Vagina (tissue), 2 donors: ENCODE measurements around the gene TRIM5. TPM values are rescaled to one million over a fixed set of nuclear protein-coding genes. Genes with fewer than 3 reads are reported as not detected.
A peak's percentile ranks its signal among the peaks of the same experiment; 100 is the strongest.

Experiments
- DNase-seq, 2 donors: peaks; one replicate each; pipeline ENCODE4 v3.0.0-alpha.2; 2017; ENCODE audit errors: extremely low spot score in 2 of 2
- H3K27ac ChIP-seq: fragments of 200-600 bp; sonication (generic); one replicate; pipeline ENCODE4 v1.5.1; 2019
- H3K27me3 ChIP-seq: fragments of 200-600 bp; sonication (generic); one replicate; pipeline ENCODE4 v1.5.1; 2019
- H3K36me3 ChIP-seq, 2 donors: fragments of 200-600 bp; sonication (generic); one replicate each; pipeline ENCODE4 v1.5.1; 2017 to 2019
- H3K4me1 ChIP-seq: fragments of 200-600 bp; sonication (generic); one replicate; pipeline ENCODE4 v1.5.1; 2019
- H3K4me3 ChIP-seq, 2 donors: fragments of 200-600 bp; sonication (generic); 1 replicate in 1 of 2; 2 replicates in 1 of 2; pipeline ENCODE4 v1.5.1; 2016 to 2019
- H3K9me3 ChIP-seq: fragments of 200-600 bp; sonication (generic); one replicate; pipeline ENCODE4 v1.5.1; 2019
- CTCF ChIP-seq, 3 experiments: fragments of 450-650 bp in 2 of 3; fragments of 200-600 bp in 1 of 3; sonication (generic) in 1 of 3; IDR thresholded peaks; one replicate each; pipeline ENCODE4 v1.5.1; 2017 to 2019; ENCODE audit warnings: antibody characterized with exemption in 3 of 3, mild to moderate bottlenecking in 2 of 3, moderate library complexity in 2 of 3
- POLR2A ChIP-seq, 2 donors: fragments of 450-650 bp; IDR thresholded peaks; one replicate each; pipeline ENCODE4 v1.6.1; 2017; ENCODE audit warnings: antibody characterized with exemption in 2 of 2, mild to moderate bottlenecking in 2 of 2, moderate library complexity in 2 of 2
- POLR2AphosphoS5 ChIP-seq, 2 donors: sonication (generic); formaldehyde crosslinking; IDR thresholded peaks; one replicate each; pipeline ENCODE4 v1.9.0; 2017; ENCODE audit warnings: antibody characterized with exemption in 2 of 2, mild to moderate bottlenecking in 2 of 2, low read depth in 1 of 2; ENCODE audit not compliant: insufficient read depth in 1 of 2
- intact Hi-C: fragments of 100-400 bp; cut with DNase I; formaldehyde crosslinking; loops from one replicate; pipeline ENCODE4 v1.15.1; 2023
- total RNA-seq: library from RNA; depleted of rRNA; stranded (reverse); fragments of >200 nt; gene quantifications from one replicate; pipeline ENCODE4 v1.2.3, GENCODE V29; 2016

The TRIM5 gene
- total RNA-seq, 1 donor from 2014 or later: 20.4 TPM

GRCh38 chr11:5631417-5631816 lies 53.5 kb downstream of the TRIM5 start:
- H3K36me3 ChIP-seq: peaks cover 0 to 25% of the 10 kb centered on the region in 2 donors
- no peaks in the 10 kb centered on the region for H3K27me3 ChIP-seq
- H3K27ac ChIP-seq: no peak overlapping the region
- TF ChIP-seq POLR2AphosphoS5 (IDR thresholded peaks at IDR 0.05; ENCODE audit: insufficient read depth in 1 of 2, low read depth in 1 of 2): no peak
- TF ChIP-seq POLR2A (IDR thresholded peaks at IDR 0.05): no peak
- TF ChIP-seq CTCF (IDR thresholded peaks at IDR 0.05): no peak
- no peak overlapping the region for H3K4me3 ChIP-seq
- H3K9me3 ChIP-seq: no peaks in the 10 kb centered on the region
- intact Hi-C loops: no loop called here
- H3K4me1 ChIP-seq: peaks cover under 1% of the 10 kb centered on the region
- DNase-seq: no peak

- DNase-seq: no peak
- H3K4me3 ChIP-seq: no peak overlapping the region
Measured at GRCh38 chr11:5626196-5626595, 58.7 kb downstream of the TRIM5 start.

GRCh38 chr11:5625281-5625680 lies 59.6 kb downstream of the TRIM5 start:
- H3K9me3 ChIP-seq: no peaks in the 10 kb centered on the region

More at GRCh38 chr11:5626196-5626595, 58.7 kb downstream of the TRIM5 start:
- no peaks in the 10 kb centered on the region for H3K27me3 ChIP-seq
- no peak for TF ChIP-seq POLR2AphosphoS5 (IDR thresholded peaks at IDR 0.05; ENCODE audit: insufficient read depth in 1 of 2, low read depth in 1 of 2)
- TF ChIP-seq POLR2A (IDR thresholded peaks at IDR 0.05): no peak
- no peak for TF ChIP-seq CTCF (IDR thresholded peaks at IDR 0.05)
- no peaks in the 10 kb centered on the region for H3K9me3 ChIP-seq
- no peak overlapping the region for H3K27ac ChIP-seq
- H3K36me3 ChIP-seq: no peaks in the 10 kb centered on the region
- intact Hi-C loops: no loop called here
- peaks cover 31% of the 10 kb centered on the region for H3K4me1 ChIP-seq

GRCh38 chr11:5624489-5625279 lies 60.2 kb downstream of the TRIM5 start, which contains the start of gene TRIM34:
TRIM34 (plus strand) TSS chr11:5625001; CDS start chr11:5632332, 7,331 bp downstream.
- H3K27me3 ChIP-seq: no peaks in the 10 kb centered on the region
- peak within 1 kb of the TSS; percentile 51 to 59 for H3K4me3 ChIP-seq
- no peaks in the 10 kb centered on the region for H3K9me3 ChIP-seq
- TF ChIP-seq CTCF (IDR thresholded peaks at IDR 0.05): no peak
- peak in 1 of 2 donors; percentile 92 for TF ChIP-seq POLR2AphosphoS5 (IDR thresholded peaks at IDR 0.05; ENCODE audit: insufficient read depth in 1 of 2, low read depth in 1 of 2)
- H3K4me1 ChIP-seq: peaks cover 36% of the 10 kb centered on the region
- H3K36me3 ChIP-seq: no peaks in the 10 kb centered on the region
- peak within 1 kb of the TSS; percentile 71 for H3K27ac ChIP-seq
- no peak for DNase-seq
- intact Hi-C loops: no loop called here

More at GRCh38 chr11:5625281-5625680, 59.6 kb downstream of the TRIM5 start:
- Histone ChIP-seq H3K27me3 (no peaks in the 10 kb centered on the region), H3K36me3 (no peaks in the 10 kb centered on the region), H3K4me1 (peaks cover 36% of the 10 kb centered on the region), H3K4me3 (peak overlapping the region; percentile 51 to 59), H3K27ac (peak overlapping the region; percentile 71)
- intact Hi-C loops: no loop called here
- no peak for DNase-seq
- TF ChIP-seq CTCF (IDR thresholded peaks at IDR 0.05) (no peak), POLR2AphosphoS5 (IDR thresholded peaks at IDR 0.05; ENCODE audit: insufficient read depth in 1 of 2, low read depth in 1 of 2) (no peak), POLR2A (IDR thresholded peaks at IDR 0.05) (no peak)

GRCh38 chr11:5622802-5623201 lies 62.1 kb downstream of the TRIM5 start:
- no peak for DNase-seq
- H3K36me3 ChIP-seq: no peaks in the 10 kb centered on the region
- no peak overlapping the region for H3K27ac ChIP-seq
- TF ChIP-seq POLR2AphosphoS5 (IDR thresholded peaks at IDR 0.05; ENCODE audit: insufficient read depth in 1 of 2, low read depth in 1 of 2): no peak
- TF ChIP-seq CTCF (IDR thresholded peaks at IDR 0.05): no peak
- TF ChIP-seq POLR2A (IDR thresholded peaks at IDR 0.05): no peak
- no peaks in the 10 kb centered on the region for H3K27me3 ChIP-seq
- intact Hi-C loops: no loop called here
- H3K4me3 ChIP-seq: no peak overlapping the region
- peaks cover 36% of the 10 kb centered on the region for H3K4me1 ChIP-seq
- H3K9me3 ChIP-seq: no peaks in the 10 kb centered on the region
